Measurements from ENCODE around the gene MSL2.

DNA sequence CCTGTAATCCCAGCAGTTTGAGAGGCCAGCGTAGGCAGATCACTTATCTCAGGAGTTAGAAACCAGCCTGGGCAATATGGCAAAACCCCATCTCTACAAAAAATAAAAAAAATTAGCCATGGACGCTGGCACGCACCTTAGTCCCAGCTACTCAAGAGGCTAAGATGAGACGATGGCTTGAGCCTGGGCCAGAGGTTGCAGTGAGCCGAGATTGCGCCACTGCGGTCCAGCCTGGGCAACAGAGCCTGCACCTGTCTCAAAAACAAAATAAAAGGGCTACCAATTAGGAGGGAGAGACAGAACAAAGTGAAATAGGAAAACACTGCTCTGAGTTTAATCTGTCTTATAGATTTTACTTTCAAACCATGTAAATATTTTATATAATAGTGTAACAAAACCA, 33.8 kb downstream of the MSL2 start:
- TF ChIP-seq, protein P1, sequence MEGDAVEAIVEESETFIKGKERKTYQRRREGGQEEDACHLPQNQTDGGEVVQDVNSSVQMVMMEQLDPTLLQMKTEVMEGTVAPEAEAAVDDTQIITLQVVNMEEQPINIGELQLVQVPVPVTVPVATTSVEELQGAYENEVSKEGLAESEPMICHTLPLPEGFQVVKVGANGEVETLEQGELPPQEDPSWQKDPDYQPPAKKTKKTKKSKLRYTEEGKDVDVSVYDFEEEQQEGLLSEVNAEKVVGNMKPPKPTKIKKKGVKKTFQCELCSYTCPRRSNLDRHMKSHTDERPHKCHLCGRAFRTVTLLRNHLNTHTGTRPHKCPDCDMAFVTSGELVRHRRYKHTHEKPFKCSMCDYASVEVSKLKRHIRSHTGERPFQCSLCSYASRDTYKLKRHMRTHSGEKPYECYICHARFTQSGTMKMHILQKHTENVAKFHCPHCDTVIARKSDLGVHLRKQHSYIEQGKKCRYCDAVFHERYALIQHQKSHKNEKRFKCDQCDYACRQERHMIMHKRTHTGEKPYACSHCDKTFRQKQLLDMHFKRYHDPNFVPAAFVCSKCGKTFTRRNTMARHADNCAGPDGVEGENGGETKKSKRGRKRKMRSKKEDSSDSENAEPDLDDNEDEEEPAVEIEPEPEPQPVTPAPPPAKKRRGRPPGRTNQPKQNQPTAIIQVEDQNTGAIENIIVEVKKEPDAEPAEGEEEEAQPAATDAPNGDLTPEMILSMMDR (IDR thresholded peaks at IDR 0.05), result no peak
- TF ChIP-seq EZH2 (IDR thresholded peaks at IDR 0.05; ENCODE audit: borderline replicate concordance, insufficient read depth, low read depth, low read length, poor library complexity, severe bottlenecking), result no peak

Data from B cell (primary cell).